H9 (cell line): ENCODE data around the gene PGM3. TPM values are rescaled to one million over a fixed set of nuclear protein-coding genes. Genes with fewer than 3 reads are reported as not detected.

Experiments
- DNase-seq: peaks from one replicate; pipeline ENCODE4 v3.0.0-alpha.2; 2017
- H2AFZ ChIP-seq: one replicate; pipeline ENCODE4 v1.6.1; 2013; ENCODE audit warnings: mild to moderate bottlenecking, low read length, control low read depth, moderate library complexity
- H2AK5ac ChIP-seq: 2 replicates; pipeline ENCODE4 v1.6.1; 2013; ENCODE audit warnings: low read length, control low read depth, mixed read lengths; ENCODE audit not compliant: insufficient read length
- H2BK120ac ChIP-seq: one replicate; pipeline ENCODE4 v1.6.1; 2013; ENCODE audit warnings: low read depth, mild to moderate bottlenecking, low read length, control low read depth, inconsistent platforms; ENCODE audit not compliant: poor library complexity, severe bottlenecking
- H2BK12ac ChIP-seq: 2 replicates; pipeline ENCODE4 v1.6.1; 2013; ENCODE audit warnings: low read length, control low read depth, mixed read lengths, low read depth; ENCODE audit not compliant: insufficient read length
- H2BK15ac ChIP-seq: 2 replicates; pipeline ENCODE4 v1.6.1; 2013; ENCODE audit warnings: low read depth, low read length, control low read depth
- H2BK20ac ChIP-seq: one replicate; pipeline ENCODE4 v1.6.1; 2013; ENCODE audit warnings: low read depth, mild to moderate bottlenecking, low read length, control low read depth, inconsistent platforms; ENCODE audit not compliant: poor library complexity, severe bottlenecking
- H2BK5ac ChIP-seq: 2 replicates; pipeline ENCODE4 v1.6.1; 2013; ENCODE audit warnings: low read length, control low read depth, mixed read lengths; ENCODE audit not compliant: insufficient read length
- H3K14ac ChIP-seq: 2 replicates; pipeline ENCODE4 v1.6.1; 2013; ENCODE audit warnings: low read length, control low read depth; ENCODE audit not compliant: insufficient read depth
- H3K18ac ChIP-seq: 2 replicates; pipeline ENCODE4 v1.6.1; 2013; ENCODE audit warnings: low read depth, mild to moderate bottlenecking, mixed read lengths, low read length, control low read depth; ENCODE audit not compliant: insufficient read length
- H3K23ac ChIP-seq: 2 replicates; pipeline ENCODE4 v1.6.1; 2013; ENCODE audit warnings: low read length, control low read depth, mixed read lengths, low read depth; ENCODE audit not compliant: insufficient read length
- H3K23me2 ChIP-seq: 2 replicates; pipeline ENCODE4 v1.6.1; 2013; ENCODE audit warnings: low read depth, mild to moderate bottlenecking, mixed read lengths, low read length, control low read depth; ENCODE audit not compliant: insufficient read length, poor library complexity, severe bottlenecking
- H3K27ac ChIP-seq: 2 replicates; pipeline ENCODE4 v1.5.1; 2013; ENCODE audit warnings: low read length, control low read depth, mixed read lengths, low read depth; ENCODE audit not compliant: insufficient read length
- H3K27me3 ChIP-seq: 2 replicates; pipeline ENCODE4 v1.6.1; 2013; ENCODE audit warnings: low read length, control low read depth, inconsistent platforms; ENCODE audit not compliant: insufficient read depth
- H3K4ac ChIP-seq: 2 replicates; pipeline ENCODE4 v1.6.1; 2013; ENCODE audit warnings: low read depth, mild to moderate bottlenecking, control low read depth, inconsistent platforms, low read length, moderate library complexity
- H3K4me1 ChIP-seq: 2 replicates; pipeline ENCODE4 v1.6.1; 2013; ENCODE audit warnings: low read length, control low read depth, inconsistent platforms; ENCODE audit not compliant: insufficient read depth
- H3K4me2 ChIP-seq: 2 replicates; pipeline ENCODE4 v1.6.1; 2013; ENCODE audit warnings: low read length, control low read depth, mixed read lengths; ENCODE audit not compliant: insufficient read length, insufficient read depth
- H3K56ac ChIP-seq: 2 replicates; pipeline ENCODE4 v1.6.1; 2013; ENCODE audit warnings: low read depth, mild to moderate bottlenecking, mixed read lengths, low read length, control low read depth; ENCODE audit not compliant: insufficient read length
- H3K79me1 ChIP-seq: 2 replicates; pipeline ENCODE4 v1.6.1; 2013; ENCODE audit warnings: low read depth, mild to moderate bottlenecking, moderate library complexity, low read length, control low read depth, inconsistent platforms; ENCODE audit not compliant: insufficient read depth, poor library complexity, severe bottlenecking
- H3K79me2 ChIP-seq: 2 replicates; pipeline ENCODE4 v1.6.1; 2013; ENCODE audit warnings: low read length, control low read depth, inconsistent platforms; ENCODE audit not compliant: insufficient read depth
- H3K9ac ChIP-seq: 2 replicates; pipeline ENCODE4 v1.6.1; 2013; ENCODE audit warnings: low read length, control low read depth, mixed read lengths; ENCODE audit not compliant: insufficient read length; ENCODE audit errors: extremely low read depth
- H3K9me3 ChIP-seq: one replicate; pipeline ENCODE4 v1.6.1; 2013; ENCODE audit warnings: low read depth, low read length, inconsistent platforms; ENCODE audit not compliant: control insufficient read depth
- H3T11ph ChIP-seq: one replicate; pipeline ENCODE4 v1.6.1; 2013; ENCODE audit warnings: mild to moderate bottlenecking, low read length, control low read depth, inconsistent platforms
- H4K20me1 ChIP-seq: one replicate; pipeline ENCODE4 v1.6.1; 2013; ENCODE audit not compliant: control insufficient read depth, insufficient read length, insufficient read depth
- H4K5ac ChIP-seq: 2 replicates; pipeline ENCODE4 v1.6.1; 2013; ENCODE audit warnings: low read depth, mild to moderate bottlenecking, mixed read lengths, low read length, control low read depth; ENCODE audit not compliant: insufficient read length
- H4K8ac ChIP-seq: replicated peaks from 2 replicates; pipeline ENCODE4 v1.6.1; 2013; ENCODE audit warnings: low read length, control low read depth, mixed read lengths, low read depth; ENCODE audit not compliant: insufficient read length
- H4K91ac ChIP-seq: 2 replicates; pipeline ENCODE4 v1.6.1; 2013; ENCODE audit warnings: low read depth, mild to moderate bottlenecking, moderate library complexity, mixed read lengths, low read length, control low read depth; ENCODE audit not compliant: insufficient read length
- H3K27ac Mint-ChIP-seq, 3 experiments: 2 replicates in 2 of 3; 3 replicates in 1 of 3; pipeline ENCODE4 v1.8.0; 2020 to 2021; ENCODE audit warnings: mixed read lengths in 3 of 3, mild to moderate bottlenecking in 1 of 3, moderate library complexity in 1 of 3
- H3K27me3 Mint-ChIP-seq: 2 replicates; pipeline ENCODE4 v1.8.0; 2021; ENCODE audit warnings: low read depth, mild to moderate bottlenecking, moderate library complexity, mixed read lengths
- H3K36me3 Mint-ChIP-seq, 3 experiments: 2 replicates in 2 of 3; 3 replicates in 1 of 3; pipeline ENCODE4 v1.8.0; 2020 to 2021; ENCODE audit warnings: low read depth in 3 of 3, mixed read lengths in 3 of 3; ENCODE audit not compliant: insufficient read depth in 1 of 3
- H3K4me1 Mint-ChIP-seq, 2 experiments: 2 replicates each; pipeline ENCODE4 v1.8.0; 2020; ENCODE audit warnings: mixed read lengths in 2 of 2
- H3K4me3 Mint-ChIP-seq, 2 experiments: 2 replicates in 1 of 2; 3 replicates in 1 of 2; pipeline ENCODE4 v1.8.0; 2020 to 2021; ENCODE audit warnings: mild to moderate bottlenecking in 2 of 2, mixed read lengths in 2 of 2, moderate library complexity in 1 of 2
- H3K9me3 Mint-ChIP-seq, 2 experiments: 2 replicates in 1 of 2; 3 replicates in 1 of 2; pipeline ENCODE4 v1.8.0; 2020; ENCODE audit warnings: mild to moderate bottlenecking in 2 of 2, mixed read lengths in 2 of 2, moderate library complexity in 1 of 2
- CTCF ChIP-seq: fragments of 200-600 bp; sonication (generic); conservative IDR thresholded peaks from 3 replicates; pipeline ENCODE4 v1.8.0; 2021; ENCODE audit warnings: antibody characterized with exemption, mild to moderate bottlenecking
- WGBS: extraction: QIAGEN DNeasy Blood & Tissue Kit; methylation state at CpG from one replicate; pipeline ENCODE4 v1.1.7; 2013; ENCODE audit warnings: missing lambda C conversion rate, low lambda C conversion rate, mixed read lengths; ENCODE audit not compliant: insufficient read length; ENCODE audit errors: extremely low coverage; 5-methylcytosine and 5-hydroxymethylcytosine counted together
- total RNA-seq: library from RNA; stranded (reverse); gene quantifications from 2 replicates; pipeline ENCODE4 v1.2.1, GENCODE V29; 2021

PGM3 gene
- total RNA-seq, 1 experiment from 2014 or later, result 69.3 TPM

- H3K79me2 ChIP-seq, result peaks cover 3% of the 10 kb centered on the region; the same call in 1 of the 2 replicates
- H3K27ac ChIP-seq, result no peak overlapping the region
These were observed 4.6 kb downstream of the PGM3 start for GRCh38 chr6:83188501-83188900.

More at GRCh38 chr6:83188501-83188900, 4.6 kb downstream of the PGM3 start:
- no peak overlapping the region for H3K27ac Mint-ChIP-seq
- no peak overlapping the region for H3K4me3 Mint-ChIP-seq
- Histone ChIP-seq H3K23me2 (no peaks in the 10 kb centered on the region), H3K4me2 (no peak overlapping the region), H4K8ac (no peak overlapping the region), H3K4ac (no peak overlapping the region), H3K18ac (no peak overlapping the region), H4K91ac (no peak overlapping the region), H3K9ac (no peak overlapping the region), H3K9me3 (no peaks in the 10 kb centered on the region), H2BK120ac (no peak overlapping the region), H4K5ac (no peak overlapping the region), H3K79me1 (no peaks in the 10 kb centered on the region), H3K4me1 (no peaks in the 10 kb centered on the region), H4K20me1 (no peaks in the 10 kb centered on the region), H2BK20ac (no peak overlapping the region), H2BK5ac (no peak overlapping the region), H2BK15ac (no peak overlapping the region), H3K23ac (no peak overlapping the region), H3T11ph (no peak overlapping the region), H3K27me3 (no peaks in the 10 kb centered on the region), H2BK12ac (no peak overlapping the region), H3K14ac (no peak overlapping the region), H3K56ac (no peak overlapping the region), H2AFZ (no peak overlapping the region), H2AK5ac (no peak overlapping the region)
- H3K27me3 Mint-ChIP-seq, result no peaks in the 10 kb centered on the region
- DNase-seq, result no peak
- TF ChIP-seq CTCF, result no peak
- H3K36me3 Mint-ChIP-seq, result peaks cover 8 to 61% (median 57%) of the 10 kb centered on the region in 3 experiments; a peak in 6 of 7 replicates
- WGBS, result no CpG with 5 or more reads among the region's 3 CpGs
- no peaks in the 10 kb centered on the region for H3K9me3 Mint-ChIP-seq
- H3K4me1 Mint-ChIP-seq, result peaks cover 7 to 12% of the 10 kb centered on the region in 2 experiments; a peak in 2 of 4 replicates
